Measurements from ENCODE around the gene FBXW8.

Gene FBXW8

GRCh38 chr12:116969615-116970585 lies 59.1 kb downstream of the FBXW8 start:
- DNase-seq (ENCODE audit: extremely low read depth, low read depth): peak; percentile 25
- TF ChIP-seq CTCF (IDR thresholded peaks at IDR 0.05; ENCODE audit: low read depth, low read length): no peak

- TF ChIP-seq CTCF (IDR thresholded peaks at IDR 0.05; ENCODE audit: low read depth, low read length): no peak
- no peak for DNase-seq (ENCODE audit: extremely low read depth, low read depth)
These were observed 60.5 kb downstream of the FBXW8 start for GRCh38 chr12:116971222-116971621.

- peak; percentile 28 for DNase-seq (ENCODE audit: extremely low read depth, low read depth)
- no peak for TF ChIP-seq CTCF (IDR thresholded peaks at IDR 0.05; ENCODE audit: low read depth, low read length)
These were observed 65.1 kb downstream of the FBXW8 start for GRCh38 chr12:116975779-116976393.

GRCh38 chr12:116977465-116978380 lies 67.0 kb downstream of the FBXW8 start:
- no peak for TF ChIP-seq CTCF (IDR thresholded peaks at IDR 0.05; ENCODE audit: low read depth, low read length)
- no peak for DNase-seq (ENCODE audit: extremely low read depth, low read depth)

- no peak for DNase-seq (ENCODE audit: extremely low read depth, low read depth)
- no peak for TF ChIP-seq CTCF (IDR thresholded peaks at IDR 0.05; ENCODE audit: low read depth, low read length)
These were observed 68.2 kb downstream of the FBXW8 start for GRCh38 chr12:116978791-116979508.

- TF ChIP-seq CTCF (IDR thresholded peaks at IDR 0.05; ENCODE audit: low read depth, low read length): no peak
- DNase-seq (ENCODE audit: extremely low read depth, low read depth): no peak
These were observed 69.3 kb downstream of the FBXW8 start for GRCh38 chr12:116980083-116980482.
